ENCODE results near the gene NEB. TPM values are rescaled to one million over a fixed set of nuclear protein-coding genes. Genes with fewer than 3 reads are reported as not detected.

The NEB gene
- total RNA-seq (2014; rRNA removed; shearing (Covaris generic)) = 0.23 and 1.4 TPM in 2 replicates
- 0.08 and 0.35 TPM in 2 replicates for polyA plus RNA-seq (2014; cell fraction: nucleus; rRNA removed)

- DNase-seq (ENCODE audit: extremely low read depth, low read depth) = no peak
Observed at GRCh38 chr2:151733771-151734672, at the start of gene NEB. TSS of gene NEB (minus strand) at chr2:151734476. CDS start at chr2:151733156, 1,320 bp downstream.

- no peak for DNase-seq (ENCODE audit: extremely low read depth, low read depth)
Observed at GRCh38 chr2:151783133-151783520, 48.9 kb upstream of the NEB start.

GRCh38 chr2:151782378-151783132, 48.3 kb upstream of the NEB start:
- DNase-seq (ENCODE audit: extremely low read depth, low read depth) = no peak

- DNase-seq (ENCODE audit: extremely low read depth, low read depth) = no peak
Observed at GRCh38 chr2:151781642-151782041, 47.4 kb upstream of the NEB start.

- DNase-seq (ENCODE audit: extremely low read depth, low read depth) = no peak
Observed at GRCh38 chr2:151780938-151781337, 46.7 kb upstream of the NEB start.

- DNase-seq (ENCODE audit: extremely low read depth, low read depth) = no peak
Observed at GRCh38 chr2:151777935-151778334, 43.7 kb upstream of the NEB start.

GRCh38 chr2:151777487-151777886, 43.2 kb upstream of the NEB start:
- no peak for DNase-seq (ENCODE audit: extremely low read depth, low read depth)

GRCh38 chr2:151776367-151776766, 42.1 kb upstream of the NEB start:
- DNase-seq (ENCODE audit: extremely low read depth, low read depth) = no peak

GRCh38 chr2:151775057-151775740, 40.9 kb upstream of the NEB start:
- no peak for DNase-seq (ENCODE audit: extremely low read depth, low read depth)

GRCh38 chr2:151774506-151774905, 40.2 kb upstream of the NEB start:
- DNase-seq (ENCODE audit: extremely low read depth, low read depth) = no peak

- DNase-seq (ENCODE audit: extremely low read depth, low read depth) = no peak
Observed at GRCh38 chr2:151771599-151772358, 37.5 kb upstream of the NEB start.

- no peak for DNase-seq (ENCODE audit: extremely low read depth, low read depth)
Observed at GRCh38 chr2:151770995-151771394, 36.7 kb upstream of the NEB start.

GRCh38 chr2:151769606-151770005, 35.3 kb upstream of the NEB start:
- DNase-seq (ENCODE audit: extremely low read depth, low read depth) = no peak

GRCh38 chr2:151767536-151767935, 33.3 kb upstream of the NEB start:
- no peak for DNase-seq (ENCODE audit: extremely low read depth, low read depth)

GRCh38 chr2:151766437-151767153, 32.3 kb upstream of the NEB start:
- no peak for DNase-seq (ENCODE audit: extremely low read depth, low read depth)

- no peak for DNase-seq (ENCODE audit: extremely low read depth, low read depth)
Observed at GRCh38 chr2:151765760-151766410, 31.6 kb upstream of the NEB start.

- DNase-seq (ENCODE audit: extremely low read depth, low read depth) = no peak
Observed at GRCh38 chr2:151762694-151763093, 28.4 kb upstream of the NEB start.

- no peak for DNase-seq (ENCODE audit: extremely low read depth, low read depth)
Observed at GRCh38 chr2:151761687-151762086, 27.4 kb upstream of the NEB start.

- DNase-seq (ENCODE audit: extremely low read depth, low read depth) = no peak
Observed at GRCh38 chr2:151761193-151761592, 26.9 kb upstream of the NEB start.

Data from NCI-H460 (cell line).